OCI-LY7 (cell line): ENCODE measurements around the gene ACACA.

Experiments
- EZH2phosphoT487 ChIP-seq: fragments of 200-600 bp; sonication (generic); IDR thresholded peaks from 2 replicates; pipeline ENCODE4 v1.6.1; 2018; ENCODE audit warnings: low read depth, borderline replicate concordance, mild to moderate bottlenecking, mixed run types, antibody characterized with exemption, low read length, moderate library complexity, mixed read lengths
- TF ChIP-seq, protein P1 (sequence below): fragments of 200-600 bp; sonication (generic); conservative IDR thresholded peaks from 2 replicates; pipeline ENCODE4 v1.5.1; 2014; ENCODE audit warnings: mild to moderate bottlenecking, antibody characterized with exemption, low read length, moderate library complexity, mixed read lengths

DNA sequence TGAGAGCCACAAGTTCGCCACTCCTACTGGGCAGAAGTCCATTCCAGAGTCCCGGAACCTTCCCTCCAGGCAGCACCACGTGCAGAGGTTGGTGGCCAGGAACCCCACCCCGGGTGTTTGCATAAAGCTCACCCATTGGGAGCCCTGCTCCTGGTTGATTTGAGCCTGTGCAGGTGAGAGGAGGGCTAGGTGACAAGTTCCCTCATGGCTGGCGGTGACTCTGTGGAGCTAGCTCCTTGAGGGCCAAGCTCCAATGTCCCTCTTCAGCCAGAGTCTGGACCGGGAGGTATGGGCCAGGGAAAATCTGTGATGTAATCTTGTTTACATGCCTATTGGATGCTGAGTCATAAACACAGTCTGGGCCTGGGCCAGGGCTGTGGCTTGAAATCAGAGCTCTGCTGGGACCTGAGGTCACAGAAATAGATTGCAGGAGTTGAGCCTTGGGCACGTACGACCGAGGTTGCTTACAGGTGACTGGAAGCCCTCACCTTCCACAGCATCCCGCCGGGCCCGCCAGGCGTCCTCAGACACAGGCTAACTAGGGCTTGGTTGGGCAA is 339.0 kb downstream of the ACACA start:
- TF ChIP-seq, protein P1, sequence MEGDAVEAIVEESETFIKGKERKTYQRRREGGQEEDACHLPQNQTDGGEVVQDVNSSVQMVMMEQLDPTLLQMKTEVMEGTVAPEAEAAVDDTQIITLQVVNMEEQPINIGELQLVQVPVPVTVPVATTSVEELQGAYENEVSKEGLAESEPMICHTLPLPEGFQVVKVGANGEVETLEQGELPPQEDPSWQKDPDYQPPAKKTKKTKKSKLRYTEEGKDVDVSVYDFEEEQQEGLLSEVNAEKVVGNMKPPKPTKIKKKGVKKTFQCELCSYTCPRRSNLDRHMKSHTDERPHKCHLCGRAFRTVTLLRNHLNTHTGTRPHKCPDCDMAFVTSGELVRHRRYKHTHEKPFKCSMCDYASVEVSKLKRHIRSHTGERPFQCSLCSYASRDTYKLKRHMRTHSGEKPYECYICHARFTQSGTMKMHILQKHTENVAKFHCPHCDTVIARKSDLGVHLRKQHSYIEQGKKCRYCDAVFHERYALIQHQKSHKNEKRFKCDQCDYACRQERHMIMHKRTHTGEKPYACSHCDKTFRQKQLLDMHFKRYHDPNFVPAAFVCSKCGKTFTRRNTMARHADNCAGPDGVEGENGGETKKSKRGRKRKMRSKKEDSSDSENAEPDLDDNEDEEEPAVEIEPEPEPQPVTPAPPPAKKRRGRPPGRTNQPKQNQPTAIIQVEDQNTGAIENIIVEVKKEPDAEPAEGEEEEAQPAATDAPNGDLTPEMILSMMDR = no peak
- no peak for TF ChIP-seq EZH2phosphoT487
